ENCODE data around the gene CDK19.

GRCh38 chr6:110563711-110564110, 251.6 kb downstream of the CDK19 start:
- TF ChIP-seq CTCF (conservative IDR thresholded peaks at IDR 0.05 in 1 of 2, IDR thresholded peaks at IDR 0.05 in 1 of 2; ENCODE audit: low read depth in 1 of 2, low read length in 2 of 2) (no peak), EZH2 (IDR thresholded peaks at IDR 0.05; ENCODE audit: low read length, missing control alignments) (no peak)
